HepG2 (cell line): ENCODE results near the gene MYL9.

Experiments used
- ADNP ChIP-seq: sonication (generic); formaldehyde crosslinking; IDR thresholded peaks from 2 replicates; pipeline ENCODE4 v1.4.0; 2020; ENCODE audit warnings: missing genetic modification reagents
- ATF7 ChIP-seq, 2 experiments: fragments of 450-650 bp in 1 of 2; sonication (generic) in 1 of 2; formaldehyde crosslinking in 1 of 2; IDR thresholded peaks; 2 replicates each; pipeline versions ENCODE4 v1.4.0 to v1.6.1; 2016 to 2020; ENCODE audit warnings: antibody characterized with exemption in 1 of 2, mild to moderate bottlenecking in 1 of 2, missing genetic modification reagents in 1 of 2
- FIP1L1 ChIP-seq: fragments of 200-400 bp; formaldehyde crosslinking; IDR thresholded peaks from 2 replicates; pipeline ENCODE4 v1.6.1; 2018; ENCODE audit warnings: low read depth, mild to moderate bottlenecking, low read length, moderate library complexity, borderline replicate concordance; ENCODE audit not compliant: insufficient read depth
- ZBTB2 ChIP-seq: sonication (generic); formaldehyde crosslinking; IDR thresholded peaks from 2 replicates; pipeline ENCODE4 v1.8.0; 2022; ENCODE audit warnings: low read depth, missing genetic modification reagents
- ZFP36 ChIP-seq: fragments of 150-350 bp; IDR thresholded peaks from 2 replicates; pipeline ENCODE4 v1.6.1; 2018; ENCODE audit warnings: borderline replicate concordance, low read length, low read depth; ENCODE audit not compliant: partially characterized antibody

- TF ChIP-seq ZBTB2 (no peak), ADNP (no peak), FIP1L1 (no peak), ZFP36 (no peak), ATF7 (IDR thresholded peaks at IDR 0.05) (no peak), ATF7 (CRISPR knock-in tag; IDR thresholded peaks at IDR 0.05) (no peak)
Measured at GRCh38 chr20:36569847-36570429, 28.6 kb downstream of the MYL9 start.
